A549 treated with CpdA at 1 μM for 4 hours (cell line): ENCODE measurements around the gene RNASEL. TPM values are rescaled to one million over a fixed set of nuclear protein-coding genes. Genes with fewer than 3 reads are reported as not detected.

ENCODE experiments used
- total RNA-seq: library from RNA; stranded (reverse); fragments of 200-300 nt; extraction: Qiagen RNA extraction; gene quantifications from 5 replicates; pipeline ENCODE4 v1.2.3, GENCODE V29; 2022; ENCODE audit warnings: low read depth

RNASEL gene
- 1.6 to 2.7 TPM (median 2.6 TPM) in 5 replicates for total RNA-seq

DNA sequence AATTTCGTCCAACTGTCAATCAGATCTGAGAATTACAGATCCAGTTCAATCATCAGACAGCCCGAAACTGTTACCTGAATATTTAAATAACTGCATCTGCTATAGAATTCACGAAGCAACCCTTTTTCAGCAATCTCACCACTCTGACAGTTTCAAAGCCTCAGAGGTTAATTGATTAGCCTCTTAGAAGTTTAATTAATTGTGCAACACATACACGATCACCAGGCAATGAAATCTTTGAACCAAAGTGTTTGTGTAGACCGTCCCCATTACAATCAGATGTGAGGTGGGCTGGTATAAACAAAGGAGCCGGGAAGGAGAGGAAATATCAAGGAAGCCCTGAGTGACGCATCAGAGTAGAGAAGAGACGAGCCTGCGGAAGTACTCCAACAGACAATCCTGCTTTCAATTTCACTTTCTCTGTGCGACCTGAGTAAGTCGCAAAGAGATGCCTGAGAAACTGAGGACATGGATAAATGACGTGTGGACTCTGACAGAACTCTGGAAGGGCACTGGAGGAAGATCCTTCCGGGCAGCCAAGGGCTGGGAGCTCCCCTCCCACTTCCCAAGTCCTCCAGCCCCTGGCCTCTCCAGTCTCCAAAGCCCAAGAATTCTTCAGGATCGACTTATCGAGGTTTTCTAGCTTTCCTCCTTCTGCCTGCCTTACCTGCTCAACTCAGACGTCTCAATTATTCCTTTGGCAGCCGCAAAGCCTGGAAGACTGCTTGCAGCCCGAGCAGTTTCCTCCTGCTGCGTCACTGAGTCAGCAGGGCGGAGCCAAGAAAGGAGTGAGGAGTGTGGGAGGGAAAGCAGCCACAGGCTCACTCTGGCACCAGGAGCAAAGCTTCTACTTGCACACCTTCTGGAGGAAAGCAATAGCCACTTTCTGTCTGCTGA is at the start of gene RNASEL:
Gene RNASEL (minus strand): TSS at position 757 of the 897 bp plus-strand sequence. CDS start 2,450 bp downstream, outside the sequence.

GRCh38 chr1:182604175-182605164 is 15.4 kb upstream of the RNASEL start, which contains the start of gene RGS16:
RGS16 (minus strand) TSS chr1:182604389; CDS start chr1:182604259, 130 bp downstream.

Other genes with a start within 250 kb of the RNASEL start
- 10.2 to 20.3 TPM (median 17.7 TPM) in 5 replicates for gene GLUL, start 197.5 kb downstream of the RNASEL start, total RNA-seq
- not detected in 5 replicates for gene TEDDM1, start 188.6 kb downstream of the RNASEL start, total RNA-seq
- not detected in 5 replicates for gene RGSL1, start 139.1 kb downstream of the RNASEL start, total RNA-seq
- gene RGS16, start 15.1 kb upstream of the RNASEL start, total RNA-seq, result 0.15 to 0.31 TPM (median 0.19 TPM) in 5 replicates
- not detected in 5 replicates for gene RGS8, start 95.3 kb upstream of the RNASEL start, total RNA-seq
- 0.59 to 1.0 TPM (median 0.81 TPM) in 5 replicates for gene NPL, start 200.5 kb upstream of the RNASEL start, total RNA-seq